Measurements from ENCODE around the gene PXYLP1.

- no peak for TF ChIP-seq CTCF (IDR thresholded peaks at IDR 0.05)
- no peak for TF ChIP-seq EZH2phosphoT487 (IDR thresholded peaks at IDR 0.05)
- TF ChIP-seq EZH2 (IDR thresholded peaks at IDR 0.05), result no peak
These were observed 105.9 kb downstream of the PXYLP1 start for GRCh38 chr3:141337523-141337854.
